Astrocyte of the hippocampus (primary cell): ENCODE results near the gene SDK2.

Source experiments
- DNase-seq: peaks from one replicate; pipeline ENCODE4 v3.0.0; 2011; ENCODE audit warnings: low read depth, low spot score

Gene SDK2

DNA sequence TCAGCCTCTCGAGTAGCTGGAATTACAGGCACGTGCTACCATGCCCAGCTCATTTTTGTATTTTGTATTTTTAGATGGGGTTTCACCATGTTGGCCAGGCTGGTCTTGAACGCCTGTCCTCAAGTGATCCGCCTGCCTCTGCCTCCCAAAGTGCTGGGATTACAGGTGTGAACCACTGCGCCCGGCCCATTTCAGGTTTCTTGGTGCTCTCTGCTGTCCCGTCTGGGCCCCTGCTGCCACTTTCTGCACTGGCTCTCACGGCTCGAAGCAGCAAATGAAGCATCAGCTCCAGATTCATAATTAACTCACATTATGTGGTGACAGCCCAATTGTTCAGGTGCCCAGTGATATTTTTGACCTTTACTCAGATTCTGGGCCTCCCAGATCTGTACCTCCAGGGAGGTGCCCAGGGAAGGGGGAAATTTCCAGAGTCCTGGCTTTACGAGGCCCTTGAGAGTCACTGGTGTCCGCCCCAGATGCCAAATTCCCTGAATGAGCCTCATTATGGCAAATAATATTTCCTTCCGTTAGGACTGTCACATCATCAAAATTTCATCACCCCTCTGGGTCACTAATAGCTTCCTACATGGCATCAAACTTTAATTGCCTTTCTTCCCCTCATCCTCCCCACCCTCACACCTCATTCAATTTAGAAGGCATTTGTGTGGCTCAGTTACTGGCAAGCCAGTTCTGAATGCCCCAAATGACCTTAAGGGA, 9.0 kb downstream of the SDK2 start:
- no peak for DNase-seq

DNA sequence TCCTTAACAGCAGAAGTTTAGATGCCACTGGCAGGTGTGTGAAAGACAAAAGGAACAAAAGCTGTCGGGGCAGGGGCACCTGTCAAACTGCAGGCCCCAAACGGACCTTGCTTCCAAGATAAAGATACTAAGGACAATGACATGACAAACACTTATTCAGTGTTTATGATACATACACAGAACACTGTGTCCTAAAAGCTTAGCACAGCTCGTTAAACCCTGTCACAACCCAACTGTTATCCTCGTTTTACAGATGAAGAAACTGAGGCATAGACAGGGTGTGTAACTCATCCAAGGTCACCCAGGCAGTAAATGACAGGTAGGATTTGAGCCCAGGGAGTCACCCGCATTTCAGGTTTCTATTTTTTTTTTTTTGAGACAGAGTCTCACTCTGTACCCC, 9.6 kb downstream of the SDK2 start:
- no peak for DNase-seq

DNA sequence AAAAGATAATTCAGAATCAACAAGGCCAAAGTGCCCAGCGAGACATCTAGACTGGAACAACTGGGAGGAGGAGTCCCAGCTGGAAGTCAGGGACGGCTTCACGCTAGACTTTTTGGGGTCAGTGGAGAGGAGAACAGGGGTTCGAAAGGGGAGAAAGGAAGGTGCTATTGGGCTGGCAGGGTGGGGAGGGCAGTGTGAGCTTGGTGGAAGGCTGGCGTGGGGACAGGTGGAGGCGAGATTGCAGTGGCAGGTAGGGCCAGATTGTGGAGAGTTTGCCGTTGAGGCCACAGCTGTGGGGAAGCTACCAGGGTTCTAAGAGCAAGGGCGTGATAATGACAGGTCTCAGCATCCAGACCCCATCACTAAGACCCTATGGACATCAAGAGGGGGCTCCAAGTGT, 10.5 kb downstream of the SDK2 start:
- DNase-seq, result no peak

DNA sequence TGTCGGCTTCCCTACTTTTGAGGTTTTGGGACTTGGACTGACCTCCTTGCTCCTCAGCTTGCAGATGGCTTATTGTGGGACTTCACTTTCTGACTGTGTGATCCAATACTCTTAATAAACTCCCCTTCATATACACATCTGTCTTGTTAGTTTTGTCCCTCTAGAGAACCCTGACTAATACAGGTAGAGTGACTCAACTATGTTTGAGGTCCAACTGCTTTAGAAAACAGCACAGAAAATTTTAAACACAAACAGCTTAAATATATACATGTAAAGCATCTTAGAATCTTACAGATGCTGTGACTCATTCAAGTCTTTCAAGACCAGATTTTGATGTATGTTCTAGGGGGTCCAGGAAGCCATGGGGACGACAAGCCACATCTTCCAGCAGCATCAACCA, 11.7 kb downstream of the SDK2 start:
- DNase-seq, result no peak

DNA sequence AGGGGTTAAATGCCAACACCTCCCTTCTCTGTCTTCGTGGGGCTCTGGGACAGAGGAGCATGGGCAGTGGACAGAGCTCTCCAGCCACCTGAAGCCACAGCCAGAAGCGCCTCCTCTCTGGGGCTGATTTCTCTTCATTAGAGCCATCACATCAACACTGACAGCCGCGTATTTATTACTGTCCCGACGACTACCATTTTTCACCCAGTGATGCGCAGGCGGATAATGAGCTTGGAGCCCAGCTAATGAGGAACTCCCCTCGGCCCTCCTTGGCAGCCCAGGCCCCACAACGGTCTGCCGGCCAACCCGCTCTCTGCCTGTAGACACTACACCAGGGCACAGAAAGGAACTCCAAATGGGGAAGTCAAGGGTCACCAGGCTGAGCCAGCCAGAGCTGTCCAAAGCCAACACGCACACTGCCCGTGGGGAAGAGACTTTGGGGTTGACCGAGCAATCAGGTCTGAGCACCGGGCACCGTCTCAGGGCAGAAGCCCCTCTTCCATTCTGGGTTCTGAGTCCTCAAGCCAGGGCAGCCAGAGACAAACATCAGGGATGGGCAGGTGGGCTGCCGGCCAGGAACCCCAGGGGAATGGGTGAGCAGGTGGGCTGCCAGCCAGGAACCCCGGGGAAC, 13.2 kb downstream of the SDK2 start:
- no peak for DNase-seq

DNA sequence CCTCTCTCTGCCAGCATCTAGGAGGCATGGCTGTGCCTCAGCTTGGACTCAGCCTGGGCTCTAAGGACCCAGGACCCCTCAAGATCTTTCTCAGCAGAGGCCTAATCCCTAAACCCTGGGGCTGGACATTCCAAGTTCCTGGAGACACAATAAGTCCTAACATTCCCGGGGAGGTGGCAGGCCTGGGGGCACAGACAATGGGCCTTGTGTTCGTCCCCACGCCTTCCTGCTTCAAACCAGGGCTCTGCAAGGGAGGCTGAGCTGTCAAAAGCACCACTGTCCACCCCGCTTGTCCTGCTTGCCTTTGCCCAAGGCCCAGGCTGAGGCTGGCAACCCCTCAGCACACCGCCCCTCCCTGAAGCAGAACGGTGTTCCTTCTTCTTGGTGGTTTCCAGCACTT, 13.7 kb downstream of the SDK2 start:
- no peak for DNase-seq

DNA sequence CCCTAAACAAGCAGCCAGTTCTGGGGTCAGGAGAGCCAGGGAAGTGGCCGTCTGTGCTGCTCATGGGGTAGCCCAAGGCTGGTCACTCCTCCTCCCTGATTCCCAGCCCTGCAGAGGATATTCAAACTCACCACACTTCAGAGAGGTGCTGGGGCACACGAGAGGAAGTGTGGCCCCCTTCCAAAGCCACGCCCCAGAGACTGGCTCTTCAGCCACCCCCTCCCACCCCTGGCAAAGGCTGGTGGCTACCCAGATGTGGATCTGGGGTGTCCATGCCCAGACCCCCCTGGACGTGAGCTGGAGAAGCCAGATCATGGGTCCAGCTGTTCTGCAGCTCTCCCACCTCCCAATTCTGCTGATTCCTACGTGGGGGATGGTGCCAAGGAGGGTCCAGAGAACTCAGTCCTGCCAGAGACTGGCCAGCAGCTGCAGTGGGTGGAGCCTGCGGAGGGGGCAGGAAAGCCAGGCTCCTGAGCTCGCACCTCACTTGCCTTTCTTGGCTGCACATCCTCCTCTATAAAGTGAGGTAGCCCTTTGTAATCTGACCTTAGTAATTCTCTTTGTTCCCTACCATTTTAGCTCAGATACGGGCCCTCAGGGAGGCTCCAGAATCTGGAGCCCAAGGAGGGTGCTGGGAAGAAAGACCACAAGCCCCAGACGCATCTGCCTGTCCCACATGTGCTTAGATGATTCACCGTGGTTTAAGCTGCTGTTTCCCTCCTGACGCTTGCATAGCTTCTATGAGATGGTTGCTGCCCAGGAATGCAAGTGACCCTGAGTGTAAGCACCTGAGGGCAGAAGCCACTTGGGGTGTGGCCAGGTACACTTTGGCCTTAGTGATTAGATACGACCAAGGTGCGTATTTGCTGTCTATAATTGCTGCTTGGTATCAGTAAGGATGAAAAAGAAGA, 15.3 kb downstream of the SDK2 start:
- no peak for DNase-seq

DNA sequence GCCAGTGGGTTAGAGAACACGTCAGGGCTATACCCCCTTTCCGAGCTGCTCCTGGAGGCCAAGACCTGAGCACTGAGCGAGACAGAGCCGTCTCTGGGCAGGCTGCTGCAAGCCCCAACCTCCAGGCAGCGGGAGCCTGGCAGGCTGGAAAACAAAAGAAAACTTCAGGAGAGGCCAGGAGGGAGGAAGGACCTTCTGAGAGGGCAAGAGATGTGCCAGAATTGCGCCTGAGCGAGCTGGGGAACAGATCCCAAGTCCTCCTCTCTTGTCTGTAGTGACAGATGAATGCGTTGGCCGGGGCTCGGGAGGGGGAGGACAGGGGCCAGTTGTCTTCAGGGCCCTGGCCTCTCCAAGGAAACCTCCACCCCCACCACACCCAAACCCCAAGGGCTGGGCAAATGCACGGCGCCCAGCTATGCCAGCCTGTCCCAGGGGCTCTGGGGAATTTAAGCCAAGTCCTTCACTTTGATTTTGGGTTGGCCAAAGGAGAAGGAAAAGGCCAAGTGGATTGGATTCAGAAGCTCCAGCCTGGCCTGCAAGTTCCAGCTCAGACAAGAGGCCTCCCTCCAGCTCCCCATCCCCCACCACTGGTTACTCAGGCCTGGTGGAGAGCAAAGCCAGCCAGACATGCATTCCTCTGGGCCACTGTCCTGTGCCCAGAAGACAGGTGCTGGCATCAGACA, 18.1 kb downstream of the SDK2 start:
- no peak for DNase-seq

DNA sequence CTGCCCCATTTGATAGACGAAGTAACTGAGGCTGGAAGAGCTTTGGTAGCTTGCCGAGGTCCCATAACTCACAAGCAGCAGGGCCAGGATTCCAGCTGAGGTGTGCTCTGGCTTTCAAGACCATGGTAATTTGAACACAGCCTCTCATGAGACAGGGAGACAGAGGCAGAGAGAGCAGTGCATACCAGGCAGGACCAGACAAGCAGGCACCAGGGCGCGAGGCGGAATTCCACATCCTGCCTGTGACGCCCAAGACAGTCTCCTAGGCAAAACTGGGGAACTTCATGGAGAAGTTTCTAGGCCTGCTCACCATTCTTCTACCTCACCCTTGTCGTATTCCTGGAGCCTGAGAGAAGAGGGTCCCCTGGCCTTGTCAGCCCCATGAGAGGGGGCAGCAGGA, 19.2 kb downstream of the SDK2 start:
- no peak for DNase-seq

DNA sequence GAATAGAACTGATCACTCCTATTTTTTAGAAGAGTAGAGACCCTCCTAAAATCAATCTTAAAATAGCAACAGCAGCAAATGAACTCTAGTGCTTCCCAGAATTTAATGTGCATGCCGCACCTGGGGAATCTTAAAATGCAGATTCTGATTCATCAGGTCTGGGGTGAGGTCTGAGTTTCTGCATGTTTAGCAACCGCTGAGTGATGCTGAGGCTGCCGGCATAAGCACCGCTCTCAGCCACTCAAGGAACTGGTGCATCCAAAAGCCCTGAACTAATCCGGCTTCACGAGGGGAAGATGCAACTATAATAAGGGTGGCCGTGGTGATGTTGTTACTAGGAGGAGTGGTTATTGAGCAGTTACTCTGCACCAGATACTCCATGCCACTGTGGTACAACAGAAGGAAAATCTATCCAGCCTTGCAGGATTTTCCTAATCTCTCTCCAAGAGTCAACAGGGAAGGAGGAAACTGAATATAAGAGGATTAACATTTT, 19.7 kb downstream of the SDK2 start:
- no peak for DNase-seq

DNA sequence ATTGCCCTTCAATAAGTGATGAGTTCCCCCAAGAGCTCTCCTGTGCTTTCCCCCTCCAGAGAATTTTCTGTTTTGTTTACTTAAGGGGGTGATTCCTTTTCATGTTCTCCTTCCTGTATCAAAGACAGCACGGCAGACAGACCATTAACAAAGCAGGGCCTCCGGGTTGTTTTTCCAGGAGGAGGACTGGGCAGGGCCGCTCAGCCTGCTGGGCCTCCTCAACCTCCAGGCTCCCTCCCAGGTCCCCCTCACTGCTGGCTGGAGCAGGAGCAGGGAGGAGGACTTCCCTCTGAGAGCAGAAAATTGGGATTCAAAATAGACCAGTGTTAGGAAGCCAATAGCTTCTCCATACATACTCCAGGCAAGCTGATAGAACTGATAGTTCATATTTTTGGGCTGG, 20.4 kb downstream of the SDK2 start:
- no peak for DNase-seq

DNA sequence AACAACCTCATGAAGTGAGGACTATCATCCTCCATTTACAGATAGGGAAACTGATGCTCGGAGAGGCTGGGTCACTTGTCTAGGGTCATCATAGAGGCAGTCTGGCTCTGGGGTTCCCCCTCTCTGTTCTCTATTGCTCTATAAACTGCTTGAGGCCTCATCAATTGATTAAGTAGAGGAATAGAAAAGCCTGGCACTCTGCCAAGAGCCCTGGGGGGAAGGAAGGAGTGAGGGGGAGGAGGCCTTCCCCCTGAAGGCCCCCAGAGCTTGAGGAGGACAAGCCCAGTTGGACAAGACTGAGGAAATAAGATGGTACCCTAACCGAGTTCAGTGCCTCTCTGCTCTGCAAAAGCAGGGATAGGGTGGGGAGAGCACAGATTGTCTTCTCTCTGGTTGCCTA, 21.0 kb downstream of the SDK2 start:
- DNase-seq, result no peak

DNA sequence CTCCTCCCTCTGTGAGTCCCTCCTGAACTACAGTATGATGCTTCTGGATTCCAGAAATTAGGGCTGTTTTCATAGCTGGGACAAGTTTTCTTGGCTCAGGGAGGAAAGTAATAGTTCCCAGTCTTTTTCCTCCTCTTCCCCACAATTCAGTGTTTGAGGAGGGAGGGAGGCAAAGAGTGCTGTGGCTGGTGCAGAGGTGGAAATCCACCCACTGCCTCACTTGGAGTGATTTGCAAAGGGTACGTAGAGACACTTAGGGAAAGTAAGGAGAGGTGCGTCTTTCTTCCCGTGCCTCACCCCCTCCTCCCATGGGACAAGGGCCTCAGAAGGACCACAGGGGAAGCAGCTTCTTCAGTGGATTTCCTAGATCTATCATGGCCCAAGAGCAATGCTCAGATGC, 21.9 kb downstream of the SDK2 start:
- no peak for DNase-seq

DNA sequence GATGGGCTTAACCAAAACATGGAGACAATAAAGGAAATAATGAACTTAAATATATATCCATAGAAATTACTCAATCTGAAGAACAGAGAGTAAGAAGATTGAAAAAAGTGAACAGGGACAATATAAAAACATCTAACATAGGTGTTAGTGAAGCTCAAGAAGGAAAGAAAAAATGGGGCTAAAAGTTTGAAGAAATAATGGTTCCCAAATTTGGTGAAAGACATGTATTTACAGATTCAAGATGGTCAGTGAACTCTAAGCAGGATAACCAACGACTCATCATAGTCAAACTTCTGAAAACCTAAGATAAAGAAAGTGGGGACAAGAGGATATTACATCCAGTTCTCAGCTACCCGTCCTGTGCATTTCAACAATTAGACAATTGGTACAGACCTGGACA, 22.6 kb downstream of the SDK2 start:
- no peak for DNase-seq

DNA sequence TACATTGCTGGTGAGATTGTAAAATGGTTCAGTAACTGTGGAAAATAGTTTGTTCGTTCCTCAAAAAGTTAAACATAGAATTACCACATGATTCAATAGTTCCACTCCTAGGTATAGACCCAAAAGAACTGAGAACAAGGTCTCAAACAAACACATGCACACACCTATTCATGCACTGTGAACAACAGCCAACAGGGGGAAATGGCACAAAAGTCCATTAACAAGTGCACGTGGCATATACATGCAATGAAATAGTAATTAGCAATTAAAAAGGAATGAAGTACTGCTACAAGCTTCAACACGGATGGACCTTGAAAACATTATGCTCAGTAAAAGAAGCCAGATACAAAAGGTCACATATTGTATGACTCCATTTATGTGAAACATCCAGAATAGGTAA, 23.8 kb downstream of the SDK2 start:
- DNase-seq, result no peak

DNA sequence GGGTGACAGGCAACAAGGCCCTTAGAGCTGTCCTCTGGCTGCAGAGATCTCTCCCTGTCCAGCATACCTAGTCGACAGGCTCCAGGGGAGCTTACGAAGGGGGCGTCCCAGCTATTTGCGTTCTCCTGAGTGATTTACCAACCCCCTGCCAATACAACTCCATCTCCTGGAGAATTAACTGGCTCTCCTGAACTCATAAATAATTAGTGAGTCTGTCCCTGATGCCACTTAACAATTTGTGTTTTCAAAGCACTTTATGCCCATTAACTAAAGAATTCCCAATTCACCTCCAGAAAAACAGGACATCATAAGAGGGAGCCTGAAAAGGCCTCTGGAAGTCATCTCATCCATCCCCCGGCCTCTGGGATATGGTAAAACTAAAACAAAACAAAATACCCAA, 26.7 kb downstream of the SDK2 start:
- no peak for DNase-seq

DNA sequence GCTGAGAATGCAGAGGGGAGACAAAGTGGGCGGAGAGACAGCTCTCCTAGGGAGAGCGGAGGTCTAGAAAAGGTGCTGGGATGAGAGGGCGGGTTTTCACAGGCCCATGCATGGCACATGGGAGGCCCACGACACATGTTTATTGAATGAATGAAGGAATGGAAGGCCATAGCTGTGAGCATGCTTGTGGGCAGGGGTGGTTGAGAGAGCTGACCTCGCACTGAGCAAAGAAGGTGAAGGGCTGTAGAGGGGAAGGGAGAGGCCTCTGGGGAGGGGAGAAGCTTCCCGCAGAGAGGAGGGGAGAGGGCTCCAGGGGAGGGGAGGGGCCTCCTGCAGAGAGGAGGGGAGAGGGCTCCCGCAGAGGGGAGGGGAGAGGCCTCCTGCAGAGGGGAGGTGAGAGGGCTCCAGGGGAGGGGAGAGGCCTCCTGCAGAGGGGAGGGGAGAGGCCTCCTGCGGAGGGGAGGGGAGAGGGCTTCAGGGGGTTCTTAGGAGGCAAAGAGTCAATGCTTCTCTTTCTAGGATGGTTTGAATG, 27.3 kb downstream of the SDK2 start:
- DNase-seq, result no peak

DNA sequence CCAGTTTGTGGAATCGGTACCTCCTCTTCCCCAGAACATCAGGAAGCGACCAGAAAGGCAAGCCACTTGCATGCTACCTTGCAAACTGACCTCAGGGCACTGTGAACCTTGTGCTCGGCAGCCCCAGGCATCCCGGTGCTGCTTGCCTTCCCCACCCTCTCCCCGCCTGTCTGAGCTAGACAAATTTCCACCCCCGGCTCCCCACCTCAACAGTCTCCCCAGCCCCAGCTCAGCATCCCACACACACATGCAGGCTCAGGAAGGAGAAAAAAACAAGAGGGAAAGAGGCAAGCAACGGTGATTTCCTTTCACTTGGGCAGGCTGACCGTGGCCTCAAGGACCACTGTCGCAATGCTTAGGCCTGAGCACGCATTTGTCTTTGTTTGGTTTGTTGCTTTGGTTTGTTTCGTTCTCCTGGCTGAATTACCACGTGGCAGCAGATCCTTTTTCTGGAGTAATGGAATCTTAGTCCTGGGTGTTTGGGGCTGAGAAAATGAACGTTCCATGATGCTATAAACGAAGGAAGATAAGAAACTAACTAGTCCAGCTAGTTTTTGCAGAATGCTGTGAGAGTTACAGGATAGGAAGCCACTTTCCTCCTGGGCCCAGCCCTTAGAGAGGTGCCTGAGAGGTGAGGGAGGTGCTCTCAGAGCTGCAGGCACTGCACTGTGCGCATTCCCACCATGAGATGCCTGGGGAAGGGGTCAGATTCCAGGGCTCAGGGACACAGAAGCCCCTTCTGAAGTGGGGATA, 27.9 kb downstream of the SDK2 start:
- DNase-seq, result no peak

DNA sequence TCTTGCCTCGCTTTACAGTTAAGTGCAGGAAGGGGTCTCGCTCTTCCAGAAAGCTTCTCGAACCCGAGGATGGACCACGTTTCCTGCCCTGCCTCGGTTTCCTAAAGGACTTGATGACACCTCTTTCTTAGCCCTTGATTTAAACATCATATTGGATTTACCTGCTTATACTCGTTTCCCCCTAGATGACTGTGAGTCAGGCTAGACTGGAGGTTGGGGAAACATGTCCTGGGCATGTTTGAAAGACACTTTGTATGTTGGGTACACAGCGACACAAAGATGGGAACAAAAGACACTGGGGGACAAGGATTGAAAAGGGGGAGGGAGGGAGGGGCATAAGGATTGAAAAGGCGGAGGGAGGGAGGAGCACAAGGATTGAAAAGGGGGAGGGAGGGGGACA, 30.0 kb downstream of the SDK2 start:
- no peak for DNase-seq

DNA sequence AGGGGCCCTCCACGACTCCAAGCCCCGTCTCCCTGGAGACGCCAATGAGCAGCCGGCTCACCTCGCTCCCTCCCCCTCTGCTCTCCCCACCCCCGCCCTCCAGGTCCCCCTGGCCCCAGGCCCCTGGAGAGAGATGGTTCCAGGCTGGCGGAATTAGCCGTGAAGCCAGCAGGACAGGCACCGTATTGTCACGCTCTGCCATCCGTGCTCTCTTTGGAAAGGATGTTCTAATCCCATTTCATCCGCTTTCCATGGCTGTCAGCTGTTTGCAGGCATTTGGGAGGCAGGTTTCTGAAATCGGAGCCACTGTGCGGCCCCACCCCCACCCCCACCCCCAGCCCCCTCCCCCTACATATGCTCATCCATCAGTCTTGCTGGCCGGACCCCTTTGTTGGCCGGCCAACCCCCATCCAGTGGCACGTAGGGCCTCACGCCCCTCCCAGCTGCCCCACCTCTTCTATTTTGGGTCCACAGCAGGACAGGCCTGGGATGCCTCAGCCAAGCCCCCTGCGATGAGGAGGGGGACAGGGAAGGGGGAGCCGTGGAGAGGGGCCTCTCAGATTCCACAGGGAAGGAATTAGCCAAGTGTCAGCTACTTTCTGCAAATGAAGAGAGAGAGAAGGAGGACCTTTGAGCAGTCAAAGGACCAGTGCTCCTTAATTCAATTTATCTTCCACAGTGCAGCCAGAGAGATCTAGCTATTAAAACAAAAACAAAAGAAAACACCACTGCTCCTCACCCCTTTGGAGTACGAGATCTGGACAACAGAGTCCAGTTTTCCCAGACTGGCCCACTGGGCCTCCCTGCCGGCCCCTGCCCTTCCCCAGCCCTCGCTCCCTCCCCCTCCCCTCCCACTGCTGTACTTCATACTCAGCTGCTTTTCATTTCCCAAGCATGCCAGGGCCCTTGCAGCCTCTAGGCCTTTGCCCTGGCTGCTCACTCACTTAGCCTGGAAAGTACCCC, 30.7 kb downstream of the SDK2 start:
- DNase-seq, result no peak
